HG02610 (cell line): Measurements from ENCODE around the gene MVK.
"Not testable (repeated sequence)": the region's sequence is repeated elsewhere in the genome, so short reads cannot be mapped to it uniquely, and the experiment has no call there.

Experiments used
- ATAC-seq: cut with Tn5 transposase; IDR thresholded peaks from one replicate; pipeline ENCODE4 v1.9.1; 2021; ENCODE audit warnings: mild to moderate bottlenecking, moderate library complexity; ENCODE audit not compliant: unreplicated experiment

MVK gene

DNA sequence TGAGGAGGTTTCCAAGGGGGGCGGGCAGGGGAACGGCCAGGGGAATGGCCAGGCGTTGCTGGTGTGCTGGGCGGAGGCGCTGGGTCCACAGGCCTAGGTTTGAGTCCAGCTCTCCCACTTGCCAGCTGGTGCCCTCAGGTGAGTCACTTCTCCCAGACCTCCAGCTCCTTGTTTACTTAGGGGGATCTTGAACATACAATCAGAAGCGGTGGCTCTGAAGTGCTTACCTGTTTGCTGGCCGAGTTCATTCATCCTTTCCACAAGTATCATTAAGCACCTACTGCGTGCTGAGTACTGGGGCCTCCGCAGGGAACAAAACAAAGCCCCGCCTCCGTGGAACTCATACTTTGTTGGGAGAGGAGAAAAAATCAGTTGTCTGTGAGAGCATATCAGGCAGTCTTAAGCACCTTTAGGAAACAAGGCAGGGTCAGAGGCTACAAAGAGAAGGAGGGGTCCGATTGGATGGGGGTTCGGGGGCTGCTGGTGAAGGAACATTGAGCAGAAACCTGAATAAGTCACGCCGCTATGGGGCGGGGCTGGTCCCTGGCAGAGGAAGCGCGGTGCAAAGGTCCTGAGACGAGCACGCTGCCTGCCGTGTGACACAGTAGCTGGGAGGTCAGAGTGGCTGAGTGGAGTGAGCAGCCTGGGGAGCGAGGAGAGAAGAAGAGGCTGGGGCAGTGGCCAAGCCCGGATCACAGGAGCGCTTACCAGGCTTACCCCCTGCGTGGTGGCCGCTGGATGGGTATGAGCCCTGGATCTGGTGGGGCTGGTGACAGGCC lies 15.1 kb downstream of the MVK start:
- ATAC-seq, result no peak

DNA sequence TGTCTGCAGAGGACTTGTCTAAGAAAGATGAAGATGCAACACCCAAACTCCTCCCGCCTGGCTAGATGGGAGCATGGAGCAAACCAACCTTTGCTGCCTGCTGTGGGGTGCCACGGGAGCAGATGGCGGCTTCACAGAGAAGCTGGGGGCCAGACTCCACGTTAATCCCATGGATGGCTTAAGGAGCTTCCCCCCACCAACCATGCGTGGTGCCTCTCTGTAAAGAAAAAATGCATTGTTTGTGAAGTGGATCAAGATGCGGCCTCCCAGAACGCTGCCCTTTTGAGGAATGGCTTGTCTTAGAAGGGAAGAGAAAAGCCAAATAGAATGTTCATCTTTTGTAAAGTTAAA lies 15.6 kb downstream of the MVK start:
- ATAC-seq, result no peak

DNA sequence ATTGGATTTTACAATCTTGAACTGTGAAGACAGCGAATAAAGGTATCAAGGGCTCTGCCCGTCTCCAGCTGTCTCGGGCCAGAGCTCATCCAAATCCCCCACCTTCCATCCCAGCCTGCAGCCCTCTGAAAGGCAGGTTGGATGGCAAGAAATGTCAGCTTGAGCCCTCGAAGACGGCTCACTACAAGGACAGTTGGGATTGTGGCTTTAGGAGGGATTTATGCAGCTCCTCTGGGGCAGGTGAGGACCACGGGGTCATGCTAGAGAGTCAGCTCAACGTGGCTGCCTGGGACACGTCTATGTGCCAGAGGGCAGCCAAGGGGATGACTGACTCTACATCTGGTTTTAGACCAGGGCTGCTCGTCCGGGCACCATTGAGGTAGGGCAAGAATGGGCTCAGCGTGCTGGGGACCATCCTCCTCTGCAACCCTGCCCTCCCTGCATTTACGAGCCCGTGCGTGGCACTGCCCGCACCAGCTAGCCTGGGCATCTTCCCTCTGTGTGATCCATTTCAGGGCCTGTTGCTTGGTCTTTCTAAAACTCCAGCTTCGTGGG lies 16.2 kb downstream of the MVK start:
- no peak for ATAC-seq

DNA sequence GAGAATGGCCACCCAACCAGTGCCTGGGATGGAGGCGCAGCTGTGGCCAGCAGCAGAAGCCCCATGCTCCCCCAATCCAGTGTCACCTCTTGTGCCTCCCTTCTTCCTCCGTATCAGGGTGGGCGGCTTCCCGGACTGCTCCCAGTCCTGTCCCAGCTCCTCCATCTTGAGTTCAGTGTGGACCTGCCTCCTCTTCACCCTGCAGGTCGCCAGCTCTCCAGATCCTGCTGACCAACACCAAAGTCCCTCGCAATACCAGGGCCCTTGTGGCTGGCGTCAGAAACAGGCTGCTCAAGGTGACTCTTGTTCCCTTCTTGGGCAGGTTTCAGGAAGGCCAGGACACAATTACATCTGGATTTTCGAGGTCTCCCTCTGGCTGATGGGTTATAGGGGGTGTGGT lies 17.0 kb downstream of the MVK start:
- no peak for ATAC-seq

DNA sequence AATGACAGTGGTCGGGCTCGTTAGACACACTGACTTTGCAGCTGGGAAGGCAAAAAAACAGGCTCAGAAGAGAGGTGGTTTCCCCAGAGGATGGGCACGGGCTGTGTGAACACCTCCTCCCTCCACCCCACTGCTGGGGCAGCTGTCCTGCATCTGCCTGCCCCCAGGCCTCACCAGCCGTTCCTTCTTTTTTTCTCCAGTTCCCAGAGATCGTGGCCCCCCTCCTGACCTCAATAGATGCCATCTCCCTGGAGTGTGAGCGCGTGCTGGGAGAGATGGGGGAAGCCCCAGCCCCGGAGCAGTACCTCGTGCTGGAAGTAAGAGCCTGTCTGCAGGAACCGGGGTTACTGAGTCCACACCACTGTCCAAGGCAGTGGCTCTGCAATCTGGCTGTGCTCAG lies 17.4 kb downstream of the MVK start:
- no peak for ATAC-seq

DNA sequence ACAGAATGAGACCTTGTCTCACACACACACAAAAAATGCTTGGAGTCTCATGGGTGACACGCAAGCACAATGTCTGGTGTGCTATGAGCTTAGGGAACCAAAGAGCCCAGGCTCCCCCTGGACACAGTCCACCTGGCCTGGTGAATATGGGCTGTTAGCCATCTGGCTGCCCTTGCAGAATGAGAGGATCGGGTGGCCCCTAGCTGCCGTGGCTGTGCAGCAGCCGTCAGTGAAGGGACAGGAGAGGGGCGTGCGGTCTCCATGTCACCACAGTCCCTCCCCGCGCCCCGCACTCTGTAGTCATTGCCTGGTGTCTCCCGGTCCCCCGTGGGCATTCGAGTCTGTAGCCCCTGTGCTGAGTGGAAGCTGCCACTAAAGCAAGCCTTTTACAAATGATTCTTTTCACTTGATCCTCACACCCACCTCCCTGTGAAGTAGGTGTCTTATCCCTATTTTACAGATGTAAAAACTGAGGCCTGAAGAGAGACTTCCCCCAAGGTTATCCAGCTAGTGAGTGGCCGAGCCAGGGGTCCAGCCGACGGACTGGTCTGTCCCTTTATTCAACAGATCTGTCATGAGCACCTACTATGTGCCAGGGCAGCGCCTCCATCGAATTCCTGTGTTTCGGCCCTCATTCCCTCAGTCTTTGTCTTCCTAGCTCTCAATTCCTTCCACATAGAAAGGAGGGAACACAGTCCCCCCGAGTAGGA lies 18.8 kb downstream of the MVK start:
- no peak for ATAC-seq

DNA sequence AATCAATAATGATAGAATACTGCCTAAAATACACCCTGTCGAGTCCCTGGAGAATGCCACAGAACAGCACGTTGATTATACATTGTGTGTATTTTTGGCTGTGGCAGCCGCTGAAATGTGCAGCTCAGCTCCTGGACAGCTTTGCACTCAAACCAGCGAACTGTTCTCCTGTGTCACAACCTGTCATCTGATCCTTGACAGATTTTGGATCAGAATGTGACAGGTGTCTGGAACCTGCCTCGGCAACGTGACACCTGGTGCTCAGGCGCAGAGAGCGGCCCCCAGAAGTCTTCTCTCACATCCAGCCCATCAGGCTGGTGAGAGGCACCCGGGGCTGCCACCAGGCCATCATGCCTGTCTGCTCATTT lies 19.3 kb downstream of the MVK start:
- no peak for ATAC-seq

DNA sequence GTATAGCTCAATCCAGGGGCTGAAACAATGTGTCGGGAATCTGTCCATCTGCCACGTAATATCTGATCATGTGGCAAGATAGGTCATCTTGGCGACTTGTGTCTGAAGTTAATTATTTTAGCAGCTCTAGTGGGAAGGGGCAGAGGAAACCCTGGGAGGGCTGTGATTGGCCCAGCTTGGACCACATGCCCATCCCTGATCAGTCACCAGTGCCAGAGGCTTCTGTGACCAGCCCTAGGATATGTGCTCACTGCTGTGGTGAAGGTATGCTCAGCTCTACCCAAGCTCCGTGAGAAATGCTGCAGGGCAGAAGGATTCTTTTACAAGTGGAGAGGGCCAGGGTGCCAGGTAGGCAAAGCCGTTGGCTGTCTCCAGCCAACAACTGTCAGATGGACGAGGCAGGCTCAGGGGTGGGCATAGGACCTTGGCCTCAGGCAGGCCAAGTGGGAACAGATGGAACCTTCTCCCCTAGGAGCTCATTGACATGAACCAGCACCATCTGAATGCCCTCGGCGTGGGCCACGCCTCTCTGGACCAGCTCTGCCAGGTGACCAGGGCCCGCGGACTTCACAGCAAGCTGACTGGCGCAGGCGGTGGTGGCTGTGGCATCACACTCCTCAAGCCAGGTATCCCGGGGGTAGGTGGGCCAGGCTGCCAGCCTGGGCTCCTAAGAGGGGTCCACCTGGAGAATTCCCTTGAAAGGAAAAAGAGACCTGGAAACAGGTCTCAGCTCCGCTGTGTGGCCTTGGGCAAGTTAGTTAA lies 21.1 kb downstream of the MVK start:
- ATAC-seq, result no peak

DNA sequence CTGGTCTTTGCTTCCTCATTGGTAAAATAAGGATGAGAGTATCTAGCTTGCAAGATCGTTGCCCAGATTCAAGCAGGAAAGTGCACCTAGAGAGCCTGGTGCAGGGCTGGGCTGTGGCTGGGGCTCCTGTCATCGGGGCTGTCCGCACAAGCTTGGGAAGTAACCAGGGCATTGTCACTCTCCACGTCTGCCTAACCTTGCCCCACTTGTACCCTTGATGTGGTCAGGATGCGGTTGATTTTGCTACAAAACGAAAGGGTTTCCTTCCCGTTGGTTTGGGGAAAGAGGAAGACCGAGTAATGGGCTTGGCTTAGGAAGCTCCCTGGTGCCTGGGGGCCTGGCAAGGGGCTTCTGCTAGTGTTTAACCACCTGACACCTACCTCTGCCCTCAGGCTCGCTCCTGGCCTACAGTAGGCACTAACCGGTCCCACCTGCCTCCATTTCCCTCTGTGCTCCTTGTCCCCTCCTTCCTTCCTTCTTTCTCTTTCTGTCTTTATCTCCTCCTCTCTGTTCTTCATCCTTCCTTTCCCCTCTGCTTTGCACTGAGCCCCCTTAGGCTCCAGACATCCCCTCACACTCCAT lies 21.8 kb downstream of the MVK start:
- no peak for ATAC-seq

DNA sequence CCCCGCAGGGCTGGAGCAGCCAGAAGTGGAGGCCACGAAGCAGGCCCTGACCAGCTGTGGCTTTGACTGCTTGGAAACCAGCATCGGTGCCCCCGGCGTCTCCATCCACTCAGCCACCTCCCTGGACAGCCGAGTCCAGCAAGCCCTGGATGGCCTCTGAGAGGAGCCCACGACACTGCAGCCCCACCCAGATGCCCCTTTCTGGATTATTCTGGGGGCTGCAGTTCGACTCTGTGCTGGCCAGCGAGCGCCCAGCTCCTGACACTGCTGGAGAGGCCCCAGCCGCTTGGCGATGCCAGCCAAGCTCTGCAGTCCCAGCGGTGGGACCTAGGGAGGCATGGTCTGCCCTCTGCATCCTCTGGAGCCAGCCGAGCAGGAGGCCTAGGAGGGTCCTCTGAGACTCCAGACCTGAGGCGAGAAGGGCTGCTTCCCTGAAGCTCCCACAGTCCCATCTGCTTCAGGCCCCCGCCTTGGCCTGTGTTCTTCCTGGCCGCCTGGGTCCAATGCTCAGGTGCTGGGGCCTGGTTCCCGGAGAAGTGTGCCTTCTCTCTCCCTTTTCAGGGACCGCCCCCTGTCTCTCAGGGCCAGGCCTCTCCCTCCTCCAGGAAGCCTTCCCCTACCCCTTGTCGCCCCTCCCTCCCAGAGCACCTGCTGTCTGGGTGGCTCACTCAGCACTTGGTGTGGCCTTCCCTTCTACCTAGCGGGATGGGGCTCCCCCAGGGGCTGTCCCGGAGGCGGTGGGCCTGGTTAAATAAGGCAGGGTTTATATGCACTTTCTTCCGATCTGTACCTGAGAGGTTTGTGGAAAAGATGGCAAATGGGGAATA lies 23.0 kb downstream of the MVK start:
- no peak for ATAC-seq

DNA sequence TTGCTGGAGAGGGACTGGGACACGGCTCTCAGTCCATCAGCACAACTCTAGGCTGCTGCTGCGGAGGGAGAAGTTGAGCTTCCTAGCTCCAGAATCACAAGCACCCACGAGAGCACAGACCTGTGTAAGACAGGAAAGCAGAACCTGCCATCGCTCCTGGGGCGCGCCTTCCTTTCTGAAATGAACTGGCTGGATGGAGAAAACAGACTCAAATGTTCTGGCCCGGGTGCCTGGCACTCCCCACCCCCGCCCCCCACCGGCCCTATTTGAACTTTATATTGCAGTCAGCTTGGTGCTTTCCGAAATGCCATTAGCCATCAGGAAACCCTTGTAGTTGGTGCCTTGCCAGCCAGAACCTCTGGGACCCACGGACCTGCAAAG lies 23.8 kb downstream of the MVK start:
- no peak for ATAC-seq

DNA sequence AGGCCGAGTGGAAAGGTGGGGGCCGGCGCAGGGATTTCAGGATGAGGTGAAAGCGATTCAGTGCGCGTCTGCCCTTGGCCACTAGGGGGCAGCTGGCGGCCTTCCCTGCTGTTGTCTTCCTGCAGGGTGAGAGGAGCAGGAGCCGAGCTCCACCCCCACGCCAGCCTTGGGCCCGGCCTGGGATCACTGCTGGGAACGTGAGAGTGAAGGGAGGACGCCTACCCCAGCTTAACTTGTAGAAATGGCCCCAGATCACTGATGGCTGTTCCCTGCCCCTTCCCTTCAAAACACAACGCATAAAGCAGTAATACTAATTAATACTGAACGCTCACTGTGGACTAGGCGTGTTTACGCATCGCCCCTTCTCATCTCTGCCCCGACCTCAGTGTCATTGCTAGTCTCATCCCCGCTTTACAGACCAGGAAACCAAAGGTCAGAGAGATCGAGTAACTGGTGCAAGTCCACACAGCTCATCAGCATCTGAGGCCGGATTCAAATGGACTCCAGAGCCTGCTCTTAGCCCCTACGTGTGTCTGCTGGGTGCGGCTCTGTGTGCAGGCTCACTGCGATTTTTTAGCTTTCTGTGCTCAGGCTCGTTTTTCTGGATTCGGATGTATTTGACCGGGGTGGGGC lies 24.3 kb downstream of the MVK start:
- no peak for ATAC-seq

DNA sequence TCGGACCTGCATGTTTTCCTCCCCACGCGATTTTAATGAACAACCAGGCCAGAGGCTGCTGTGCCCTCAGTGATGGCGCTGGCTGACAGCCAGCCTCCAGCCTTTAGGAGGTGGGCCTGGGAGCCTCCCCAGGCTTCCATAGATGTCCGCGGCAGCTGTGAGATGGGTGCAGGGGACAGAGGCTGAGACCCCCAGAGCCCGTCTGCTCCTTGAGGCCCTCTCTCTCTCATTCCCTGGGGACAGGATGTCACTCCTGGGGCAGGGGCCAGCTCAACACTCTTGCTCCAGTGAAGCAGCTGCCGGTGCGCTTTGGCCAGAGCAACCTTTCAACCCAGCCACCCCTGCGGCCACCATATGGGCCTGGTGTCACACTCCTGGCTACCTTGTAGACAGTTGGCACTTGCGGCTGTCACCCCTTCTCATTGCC lies 24.8 kb downstream of the MVK start:
- no peak for ATAC-seq

DNA sequence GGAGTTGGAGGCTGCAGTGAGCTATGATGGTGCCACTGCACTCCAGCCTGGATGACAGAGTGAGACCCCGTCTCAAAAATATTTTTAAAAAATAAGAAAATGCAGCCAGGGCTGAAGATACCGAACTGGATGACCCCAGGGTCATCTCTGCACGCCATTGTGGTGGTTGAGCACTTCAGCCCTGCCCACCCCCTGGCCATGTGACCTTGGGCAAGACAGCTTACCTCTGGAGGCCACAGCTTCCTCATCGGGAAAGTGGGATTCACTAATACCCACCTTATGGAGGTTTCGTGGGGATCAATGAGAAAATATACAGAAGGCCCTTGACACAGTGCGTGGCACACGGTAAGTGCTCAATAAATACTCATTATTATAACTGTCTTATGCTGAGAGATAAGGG lies 25.5 kb downstream of the MVK start:
- ATAC-seq, result no peak

DNA sequence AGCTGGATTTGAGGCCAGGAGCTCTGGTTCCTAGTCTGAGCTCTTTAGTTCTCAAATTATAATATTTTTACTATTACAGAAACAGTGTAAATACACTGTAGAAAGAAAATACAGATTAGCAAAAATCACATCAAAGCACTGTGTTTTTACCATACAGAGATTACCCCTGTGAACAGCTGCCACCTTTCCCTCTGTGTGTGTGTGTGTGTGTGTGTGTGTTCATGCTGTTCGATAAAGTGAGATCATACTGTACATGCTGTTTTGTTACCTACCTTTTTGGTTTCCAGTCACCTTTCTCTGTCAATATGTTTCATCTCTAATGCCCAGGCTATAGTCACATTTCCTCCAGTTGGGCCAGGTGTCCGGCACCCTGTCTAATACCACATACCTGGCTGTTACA lies 26.9 kb downstream of the MVK start:
- ATAC-seq, result no peak

DNA sequence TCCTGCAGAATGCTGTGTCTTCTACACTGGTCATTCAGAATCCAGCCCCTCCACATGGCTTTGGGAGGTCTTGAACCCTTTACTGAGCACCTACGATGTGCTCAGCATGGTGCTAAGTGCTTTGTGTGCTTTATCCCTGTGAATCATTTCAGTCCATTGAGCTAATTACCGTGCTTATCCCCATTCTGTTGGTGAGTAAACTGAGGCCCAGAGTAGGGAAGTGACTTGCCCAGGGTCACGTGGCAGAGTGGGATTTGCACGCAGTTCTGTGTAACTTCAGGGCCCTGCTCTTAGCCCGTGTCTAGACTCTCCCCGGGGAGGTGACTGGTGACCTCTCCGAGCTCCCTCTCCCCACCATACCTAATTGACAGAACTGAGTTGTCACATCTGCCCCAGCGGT lies 27.4 kb downstream of the MVK start:
- no peak for ATAC-seq

DNA sequence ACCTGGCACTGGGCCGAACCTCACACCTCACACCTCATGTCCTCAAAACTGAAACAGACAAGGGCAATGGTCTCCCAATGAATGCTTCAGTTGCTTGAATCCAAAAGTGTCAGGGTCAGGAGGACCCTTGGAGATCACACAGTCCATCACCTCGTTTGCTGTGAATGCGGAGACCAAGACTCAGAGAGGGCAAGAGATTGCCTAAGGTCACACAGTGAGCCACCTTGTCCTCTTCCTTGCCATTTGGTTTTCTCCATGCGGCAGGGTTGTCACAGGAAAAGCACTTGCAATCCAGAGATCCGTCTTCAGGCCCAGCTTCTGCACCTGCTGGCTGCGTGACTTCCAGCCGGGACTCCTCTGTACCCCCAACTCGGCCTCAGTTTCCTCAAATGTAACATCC lies 28.0 kb downstream of the MVK start:
- ATAC-seq, result no peak

DNA sequence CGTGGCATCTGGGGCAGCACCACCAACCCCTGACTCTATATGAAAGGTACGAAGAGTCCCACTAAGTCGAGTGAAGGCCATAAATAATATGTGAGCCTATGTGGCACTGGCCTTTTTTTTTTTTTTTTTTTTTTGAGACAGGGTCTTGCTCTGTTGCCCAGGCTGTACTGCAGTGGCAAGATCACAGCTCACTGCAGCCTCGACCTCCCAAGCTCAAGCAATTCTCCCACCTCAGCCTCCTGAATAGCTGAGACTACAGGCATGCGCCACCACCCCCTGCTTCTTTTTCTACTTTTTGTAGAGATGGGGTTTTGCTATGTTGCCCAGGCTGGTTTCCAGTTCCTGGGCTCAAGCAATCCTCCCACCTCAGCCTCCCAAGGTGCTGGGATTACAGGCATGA lies 28.5 kb downstream of the MVK start:
- ATAC-seq, result not testable (repeated sequence)

DNA sequence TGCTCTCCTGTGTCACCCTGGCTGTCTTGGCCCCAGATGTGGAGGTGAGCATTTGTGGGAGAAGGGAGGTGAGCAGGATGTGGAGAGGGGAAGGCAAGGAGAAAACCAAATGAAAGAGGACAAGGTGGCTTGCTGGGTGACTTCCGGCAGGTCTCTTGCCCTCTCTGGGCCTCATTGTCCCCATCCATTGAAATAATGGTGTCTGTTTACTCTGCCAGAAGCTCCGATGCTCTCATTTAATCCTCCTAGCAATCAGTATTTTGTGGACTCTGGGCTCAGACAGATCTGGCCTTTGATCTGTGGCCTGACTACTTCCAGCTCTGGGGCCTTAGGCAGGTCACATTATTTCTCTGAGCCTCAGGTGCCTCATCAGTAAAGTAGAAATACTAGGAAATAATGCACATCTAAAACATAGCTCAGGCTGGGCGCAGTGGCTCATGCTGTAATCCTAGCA lies 30.6 kb downstream of the MVK start:
- no peak for ATAC-seq

DNA sequence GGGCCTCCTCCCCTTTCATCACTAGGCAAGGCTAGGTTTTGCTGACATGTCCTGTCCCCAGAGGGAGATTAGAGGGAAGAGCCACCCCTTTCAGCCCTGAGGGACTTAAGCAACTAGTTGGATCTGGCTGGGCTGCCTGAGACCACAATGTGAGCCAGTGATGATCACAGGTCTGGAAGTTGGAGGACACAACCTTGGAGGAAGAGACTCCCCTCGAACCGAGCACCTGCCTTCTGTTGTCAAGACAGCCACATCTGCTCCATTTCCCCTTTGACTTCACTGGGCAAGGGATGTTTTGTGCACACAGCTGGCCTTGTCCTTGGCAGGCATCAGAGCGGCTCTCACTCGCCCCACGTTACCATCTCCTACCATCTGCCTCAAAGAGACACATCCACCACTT lies 31.4 kb downstream of the MVK start:
- no peak for ATAC-seq
